C1 segment of cervical spinal cord (tissue), 14 donors: Measurements from ENCODE around the gene TAGLN3.

ENCODE experiments used
- DNase-seq, 14 donors: peaks; one replicate each; lab custom pipeline; 2025; lab: John Stamatoyannopoulos, UW

TAGLN3 gene

DNA sequence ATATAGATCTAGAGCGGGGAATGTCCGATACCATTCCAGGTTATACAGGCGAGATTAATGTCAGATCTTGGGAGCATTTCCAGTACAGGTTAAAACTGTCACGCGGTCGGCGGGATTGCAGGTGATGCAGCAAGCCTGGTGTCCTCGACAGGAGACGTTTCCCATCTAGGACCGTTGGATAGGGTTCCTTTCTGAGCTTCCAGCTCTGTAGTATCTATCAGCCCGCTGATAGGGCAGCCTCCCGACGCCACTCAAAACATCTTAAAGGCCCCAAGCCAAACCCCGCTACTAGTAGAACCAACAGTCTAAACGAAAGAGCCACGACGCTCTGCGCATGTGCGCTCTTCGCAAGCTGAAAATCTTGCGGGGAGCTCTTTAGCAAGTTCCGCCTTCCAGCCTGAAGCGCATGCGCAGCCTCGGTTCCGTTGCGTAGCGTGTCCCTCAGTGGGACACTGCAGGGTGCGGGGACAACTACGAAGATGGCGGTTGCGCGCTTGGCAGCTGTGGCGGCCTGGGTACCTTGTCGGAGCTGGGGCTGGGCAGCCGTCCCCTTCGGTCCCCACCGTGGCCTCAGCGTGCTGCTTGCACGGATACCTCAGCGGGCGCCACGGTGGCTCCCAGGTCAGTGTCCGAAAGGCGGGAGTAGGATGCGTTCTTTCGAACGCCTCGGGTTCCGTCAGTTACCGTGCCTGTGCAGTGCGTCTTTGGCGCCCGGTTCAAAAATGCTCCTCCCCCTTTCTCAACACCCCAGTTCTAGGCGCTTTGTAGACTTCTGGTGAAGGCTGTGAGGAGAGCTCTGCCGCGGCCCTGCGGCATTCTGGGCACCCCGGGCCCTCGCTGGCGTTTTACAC is 19.9 kb upstream of the TAGLN3 start, which contains the start of gene ABHD10:
TSS of gene ABHD10 (plus strand) at position 444 of the 851 bp plus-strand sequence. CDS start at position 480, 36 bp downstream.
- peak; percentile 80 to 97 (median 94) for DNase-seq

- no peak for DNase-seq
Observed at GRCh38 chr3:111979434-111980038, 19.2 kb upstream of the TAGLN3 start.

- no peak for DNase-seq
Observed at GRCh38 chr3:111980716-111981456, 17.8 kb upstream of the TAGLN3 start.

DNA sequence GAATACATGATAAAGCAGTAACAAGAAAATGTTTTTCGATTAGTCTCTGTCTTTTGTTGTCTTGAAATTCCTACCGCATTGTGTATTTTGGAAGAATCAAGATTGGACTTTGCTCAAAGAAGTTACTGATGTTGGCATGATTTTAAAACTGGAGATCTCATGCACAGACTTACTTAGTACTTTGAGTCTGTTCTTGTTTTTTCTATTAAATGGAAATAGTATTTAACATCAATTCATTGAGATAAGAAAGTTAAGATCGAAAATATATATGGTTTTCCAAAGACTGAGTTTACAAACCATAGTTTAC is 17.3 kb upstream of the TAGLN3 start:
- DNase-seq, result no peak

DNA sequence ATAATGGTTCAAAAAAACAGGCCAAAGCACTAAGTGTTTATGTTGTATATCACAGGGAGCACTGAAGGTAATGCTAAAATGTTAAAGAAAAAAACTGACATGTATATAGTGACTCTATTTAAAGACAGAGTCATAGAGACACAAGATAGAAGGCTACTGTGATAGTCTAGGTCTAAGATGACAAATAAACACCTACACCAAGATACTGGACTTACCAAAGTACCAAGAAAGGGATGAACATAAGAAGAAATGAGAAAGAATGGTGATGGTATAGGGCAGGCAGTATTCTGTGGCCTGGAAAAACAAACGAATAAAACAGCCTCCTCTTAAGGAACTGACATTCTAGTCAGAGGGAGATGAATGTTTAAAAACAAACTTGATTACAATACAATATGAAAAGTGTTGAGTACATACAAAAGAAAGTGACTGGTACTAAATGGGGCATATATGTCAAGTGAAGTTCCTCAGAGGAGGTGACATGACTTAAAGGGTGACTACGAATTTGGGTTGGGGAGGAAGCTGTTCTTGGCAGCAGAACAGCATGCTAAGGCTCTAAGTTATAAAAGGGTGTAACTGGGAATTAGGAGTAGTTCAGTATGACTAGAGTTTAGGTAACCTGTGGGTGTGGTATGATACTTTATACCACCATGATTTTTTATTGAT is 14.0 kb upstream of the TAGLN3 start:
- DNase-seq, result no peak

DNA sequence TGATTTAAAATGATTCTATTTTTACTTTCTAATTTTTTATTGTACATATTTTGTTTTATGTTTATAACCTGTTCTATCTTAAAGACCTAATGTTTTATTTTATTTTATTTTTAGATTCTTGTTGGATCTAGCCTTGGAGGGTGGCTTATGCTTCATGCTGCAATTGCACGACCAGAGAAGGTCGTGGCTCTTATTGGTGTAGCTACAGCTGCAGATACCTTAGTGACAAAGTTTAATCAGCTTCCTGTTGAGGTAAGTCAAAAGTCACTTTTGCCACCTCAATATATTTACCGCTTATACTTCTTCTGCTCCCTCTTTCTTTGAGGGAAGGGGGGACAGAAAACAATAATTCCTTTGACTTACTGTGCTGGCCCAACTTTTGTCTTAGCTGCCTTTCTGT is 11.9 kb upstream of the TAGLN3 start:
- no peak for DNase-seq

DNA sequence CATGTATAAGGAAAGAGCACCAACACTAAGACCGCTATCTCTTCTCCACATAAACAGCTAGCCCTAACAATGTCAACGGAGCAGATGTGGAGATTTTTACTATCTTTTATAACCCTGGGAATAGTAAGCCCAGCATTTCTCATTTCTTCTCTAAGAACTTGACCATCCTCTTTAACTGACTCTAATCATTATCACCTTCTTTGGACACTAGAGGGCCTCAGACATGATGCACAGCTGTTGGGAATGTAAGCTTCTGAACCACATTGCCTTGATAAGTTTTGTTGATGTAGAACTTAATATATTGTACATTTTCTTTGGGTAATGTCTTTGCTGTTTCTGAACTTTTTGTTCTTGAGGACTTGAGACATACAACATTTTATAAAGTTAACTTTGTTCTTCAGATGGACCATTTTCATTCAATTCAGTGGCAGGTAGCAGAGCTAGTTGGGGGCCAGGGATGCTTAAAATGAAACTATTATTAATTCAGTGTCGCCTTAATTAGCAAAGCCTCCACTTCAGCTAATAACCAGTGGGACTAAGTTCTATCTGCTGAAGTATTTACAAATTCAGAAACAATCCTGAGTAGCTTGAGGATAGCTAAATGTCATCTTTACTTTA is 9.6 kb upstream of the TAGLN3 start:
- DNase-seq, result peak in 1 of 14 donors; percentile 53

GRCh38 chr3:111993038-111993437 is 5.7 kb upstream of the TAGLN3 start:
- no peak for DNase-seq

- peak in 1 of 14 donors; percentile 85 for DNase-seq
Observed at GRCh38 chr3:111999484-112000324, 982 bp downstream of the TAGLN3 start.

- DNase-seq, result peak in 1 of 14 donors; percentile 85
Observed at GRCh38 chr3:112000367-112000771, 1.6 kb downstream of the TAGLN3 start.

DNA sequence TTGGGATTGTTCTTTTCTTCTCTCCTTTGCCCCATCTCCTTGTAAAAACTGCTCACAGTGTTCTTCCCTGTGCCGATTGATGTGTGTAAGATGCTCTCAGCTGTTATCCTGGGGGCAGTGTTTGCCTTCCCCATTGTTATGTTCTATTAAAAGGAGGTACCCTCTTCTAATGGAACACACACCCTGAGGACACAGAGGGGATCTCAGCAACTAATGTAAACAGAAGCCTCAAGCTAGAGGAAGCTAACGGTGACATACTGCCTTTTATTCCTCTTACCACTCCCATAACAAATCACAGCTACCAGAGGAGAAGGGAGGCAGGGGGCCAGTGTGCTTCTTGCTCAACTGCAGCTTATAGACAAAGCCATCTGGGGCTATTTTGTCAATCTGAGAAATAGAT is 2.2 kb downstream of the TAGLN3 start:
- DNase-seq, result peak in 1 of 14 donors; percentile 50

GRCh38 chr3:112001526-112001925 is 2.8 kb downstream of the TAGLN3 start:
- DNase-seq, result peak in 1 of 14 donors; percentile 45

DNA sequence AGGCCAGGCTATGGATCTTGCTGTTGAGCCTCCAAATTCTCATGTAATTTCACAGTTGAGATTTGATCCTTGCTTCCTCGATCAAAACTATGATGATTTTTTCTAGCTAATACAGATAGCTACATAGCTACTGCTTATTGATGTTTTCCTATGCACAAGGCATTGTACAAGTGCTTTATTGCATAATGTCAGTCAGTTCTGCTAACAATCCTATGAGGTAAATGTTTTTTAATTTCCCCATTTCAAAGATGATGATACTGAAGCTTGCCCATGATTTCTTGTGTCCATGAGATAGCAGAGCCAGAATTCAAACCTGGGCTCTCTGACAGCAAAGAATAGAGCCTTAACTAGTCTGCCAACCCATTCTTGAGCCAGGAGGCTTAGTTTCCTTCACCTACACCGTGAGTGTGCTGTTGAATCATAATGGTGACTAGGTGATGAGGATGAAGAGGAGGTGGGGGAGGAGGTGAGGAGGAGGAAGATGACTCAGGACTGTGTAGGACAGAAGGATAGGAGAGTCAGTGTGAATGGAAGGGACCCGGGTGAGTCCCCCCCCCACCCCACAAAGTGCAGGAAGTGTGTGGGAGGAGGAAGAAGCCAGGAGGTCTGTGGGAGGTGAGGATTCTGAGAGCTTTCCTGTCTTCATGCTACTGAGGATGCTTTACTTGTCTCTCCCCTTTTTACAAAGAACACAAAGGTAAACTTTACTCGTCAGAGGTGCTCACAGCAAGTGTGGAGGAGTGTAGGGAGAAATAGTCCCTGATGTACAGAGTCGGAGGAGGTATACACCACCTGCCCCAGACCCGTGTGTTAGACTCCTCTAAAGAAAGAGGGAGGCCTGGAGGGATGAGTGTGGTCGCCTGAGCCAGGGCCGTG is 3.6 kb downstream of the TAGLN3 start:
- DNase-seq, result no peak

DNA sequence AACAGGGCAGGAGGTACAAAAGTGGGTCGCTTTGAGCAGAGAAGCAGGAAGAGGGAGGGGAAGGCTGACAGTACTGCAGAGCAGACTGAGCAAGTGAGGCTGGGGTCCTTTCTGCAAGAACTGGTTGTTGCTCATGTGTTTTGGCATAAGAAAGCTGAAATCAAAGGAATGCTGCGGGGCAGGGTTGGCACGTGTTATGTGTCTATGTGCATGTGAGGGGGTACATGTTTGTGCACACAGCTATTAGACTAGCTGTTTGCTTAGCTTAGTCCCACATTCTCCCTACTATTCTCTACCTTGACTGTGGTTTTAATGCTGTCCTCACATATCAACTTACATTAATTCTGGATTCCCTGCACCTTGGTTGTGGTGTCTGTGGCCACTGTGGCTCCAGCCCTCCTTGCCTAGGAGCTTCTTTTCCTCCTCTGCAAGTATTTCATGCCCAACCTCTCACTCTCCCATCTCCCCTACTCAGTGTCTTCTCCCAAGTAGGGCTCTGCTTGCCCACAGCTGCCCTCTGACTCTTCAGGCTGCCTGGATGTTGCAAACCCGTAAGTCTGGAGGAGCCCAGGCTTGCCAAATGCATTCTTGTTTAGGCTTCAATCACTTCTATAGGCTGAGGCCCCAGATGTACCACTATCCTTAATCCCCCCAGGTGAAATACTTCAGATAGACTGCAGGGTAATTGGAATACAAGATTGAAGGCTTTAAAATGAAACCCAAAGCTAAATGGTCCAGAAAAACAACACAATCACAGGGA is 4.8 kb downstream of the TAGLN3 start:
- DNase-seq, result no peak

GRCh38 chr3:112004187-112004586 is 5.5 kb downstream of the TAGLN3 start:
- no peak for DNase-seq

DNA sequence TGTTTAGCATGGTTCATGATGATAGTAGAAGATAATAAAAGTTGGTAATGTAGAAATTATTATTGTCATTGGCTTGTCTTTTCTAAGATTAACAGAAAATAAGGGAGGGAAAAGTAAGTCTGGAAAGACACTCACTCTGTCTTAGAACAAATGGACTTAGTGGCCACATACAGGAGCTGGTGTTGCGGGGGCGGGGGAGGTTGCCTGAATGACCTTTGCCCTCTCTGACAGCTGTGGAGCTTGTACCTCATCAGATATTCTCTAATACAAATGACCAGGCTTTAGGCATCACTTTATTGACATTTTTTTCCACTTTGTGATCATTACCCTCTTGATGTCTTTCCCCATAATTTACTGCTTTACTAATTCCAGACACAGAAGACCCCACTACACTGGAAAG is 5.9 kb downstream of the TAGLN3 start:
- DNase-seq, result no peak

- no peak for DNase-seq
Observed at GRCh38 chr3:112005091-112005672, 6.5 kb downstream of the TAGLN3 start.

- no peak for DNase-seq
Observed at GRCh38 chr3:112007633-112008032, 8.9 kb downstream of the TAGLN3 start.
